IMR-90 (cell line): ENCODE measurements around the gene TPP1.

ENCODE experiments used
- BHLHE40 ChIP-seq: fragments of 150-350 bp; IDR thresholded peaks from 2 replicates; pipeline ENCODE4 v1.6.1; 2016; ENCODE audit warnings: mild to moderate bottlenecking, low read depth, low read length
- CEBPB ChIP-seq: IDR thresholded peaks from 2 replicates; pipeline ENCODE4 v1.6.1; 2012; ENCODE audit warnings: low read depth, low read length, improper control_type of control experiment
- CTCF ChIP-seq: conservative IDR thresholded peaks from 2 replicates; pipeline ENCODE4 v1.5.1; 2012; ENCODE audit warnings: mild to moderate bottlenecking, low read depth, low read length, improper control_type of control experiment
- MAFK ChIP-seq: IDR thresholded peaks from 2 replicates; pipeline ENCODE4 v1.6.1; 2012; ENCODE audit warnings: low read depth, low read length, improper control_type of control experiment
- MAZ ChIP-seq: IDR thresholded peaks from 2 replicates; pipeline ENCODE4 v1.6.1; 2012; ENCODE audit warnings: low read depth, mild to moderate bottlenecking, low read length, improper control_type of control experiment, moderate library complexity, borderline replicate concordance
- NFE2L2 ChIP-seq: fragments of 150-350 bp; IDR thresholded peaks from 2 replicates; pipeline ENCODE4 v1.6.1; 2016; ENCODE audit warnings: low read depth, mild to moderate bottlenecking, low read length
- POLR2A ChIP-seq: IDR thresholded peaks from 2 replicates; pipeline ENCODE4 v1.6.1; 2012; ENCODE audit warnings: mild to moderate bottlenecking, low read depth, low read length
- RAD21 ChIP-seq: IDR thresholded peaks from 2 replicates; pipeline ENCODE4 v1.6.1; 2012; ENCODE audit warnings: low read length, improper control_type of control experiment
- RCOR1 ChIP-seq: IDR thresholded peaks from 2 replicates; pipeline ENCODE4 v1.6.1; 2012; ENCODE audit warnings: mild to moderate bottlenecking, low read length, improper control_type of control experiment; ENCODE audit not compliant: insufficient replicate concordance
- SMC3 ChIP-seq: fragments of 150-350 bp; IDR thresholded peaks from 2 replicates; pipeline ENCODE4 v1.6.1; 2016; ENCODE audit warnings: low read depth, mild to moderate bottlenecking, antibody characterized with exemption, low read length, moderate library complexity

- TF ChIP-seq CTCF (no peak), MAZ (no peak), RCOR1 (no peak), BHLHE40 (no peak), RAD21 (no peak), MAFK (no peak), POLR2A (no peak), CEBPB (no peak), NFE2L2 (no peak), SMC3 (no peak)
Observed at GRCh38 chr11:6594142-6594768, 25.0 kb downstream of the TPP1 start.
